OCI-LY7 (cell line): ENCODE data around the gene TRAF2. TPM values are rescaled to one million over a fixed set of nuclear protein-coding genes. Genes with fewer than 3 reads are reported as not detected.

ENCODE experiments used
- BruUV-seq: library from RNA; stranded (reverse); fragments of 400-500 nt; replicated peaks from 2 replicates; lab custom pipeline; 2021; lab: Mats Ljungman, UMichigan
- CTCF ChIA-PET: fragments of 300-600 bp; sonication (Branson Sonifier 250); formaldehyde crosslinking; loops from one replicate; lab custom pipeline; 2022; ENCODE audit warnings: antibody characterized with exemption; ENCODE audit not compliant: unreplicated experiment; lab: Charles Lee
- POLR2A ChIA-PET: fragments of 300-600 bp; sonication (Branson Sonifier 250); formaldehyde crosslinking; loops from one replicate; lab custom pipeline; 2022; ENCODE audit warnings: antibody characterized with exemption; lab: Charles Lee
- DNase-seq: peaks from one replicate; pipeline ENCODE4 v3.0.0-alpha.2; 2015; ENCODE audit warnings: low spot score
- H2AFZ ChIP-seq: fragments of 200-600 bp; sonication (generic), shearing (Covaris generic); 2 replicates; pipeline ENCODE4 v1.6.1; 2014; ENCODE audit warnings: mild to moderate bottlenecking, antibody characterized with exemption, low read length, moderate library complexity
- H3K27ac ChIP-seq: fragments of 200-600 bp; sonication (generic); 2 replicates; pipeline ENCODE4 v1.5.1; 2014; ENCODE audit warnings: mixed run types, low read depth, mild to moderate bottlenecking, moderate library complexity, low read length, inconsistent platforms; ENCODE audit not compliant: poor library complexity, severe bottlenecking
- H3K36me3 ChIP-seq: fragments of 200-600 bp; sonication (generic); 2 replicates; pipeline ENCODE4 v1.6.1; 2014; ENCODE audit warnings: mild to moderate bottlenecking, antibody characterized with exemption, low read length, moderate library complexity, mixed read lengths; ENCODE audit not compliant: insufficient read depth
- H3K4me1 ChIP-seq: fragments of 200-600 bp; sonication (generic); 2 replicates; pipeline ENCODE4 v1.5.1; 2014; ENCODE audit warnings: mild to moderate bottlenecking, low read length; ENCODE audit not compliant: insufficient read depth, poor library complexity, severe bottlenecking
- H3K4me2 ChIP-seq: fragments of 200-600 bp; sonication (generic); 2 replicates; pipeline ENCODE4 v1.6.1; 2014; ENCODE audit warnings: mild to moderate bottlenecking, low read length
- H3K4me3 ChIP-seq: fragments of 200-600 bp; sonication (generic); 2 replicates; pipeline ENCODE4 v1.5.1; 2014; ENCODE audit warnings: mild to moderate bottlenecking, low read depth, low read length; ENCODE audit not compliant: poor library complexity, severe bottlenecking
- H3K79me2 ChIP-seq: fragments of 200-600 bp; sonication (generic); 2 replicates; pipeline ENCODE4 v1.6.1; 2016; ENCODE audit warnings: low read depth, mild to moderate bottlenecking, low read length, moderate library complexity, mixed read lengths; ENCODE audit not compliant: insufficient read depth
- H3K9me2 ChIP-seq: fragments of 200-600 bp; sonication (generic); 2 replicates; pipeline ENCODE4 v1.6.1; 2016; ENCODE audit warnings: mild to moderate bottlenecking, low read length, mixed read lengths; ENCODE audit not compliant: insufficient read depth
- H3K9me3 ChIP-seq: fragments of 200-600 bp; sonication (generic); 2 replicates; pipeline ENCODE4 v1.6.1; 2014; ENCODE audit warnings: mild to moderate bottlenecking, mixed run types, low read length, mixed read lengths
- H4K20me1 ChIP-seq: fragments of 200-600 bp; sonication (generic); 2 replicates; pipeline ENCODE4 v1.6.1; 2014; ENCODE audit warnings: mild to moderate bottlenecking, antibody characterized with exemption, low read length, moderate library complexity, mixed read lengths; ENCODE audit not compliant: insufficient read depth
- EZH2phosphoT487 ChIP-seq: fragments of 200-600 bp; sonication (generic); IDR thresholded peaks from 2 replicates; pipeline ENCODE4 v1.6.1; 2018; ENCODE audit warnings: low read depth, borderline replicate concordance, mild to moderate bottlenecking, mixed run types, antibody characterized with exemption, low read length, moderate library complexity, mixed read lengths
- intact Hi-C: fragments of 100-400 bp; cut with micrococcal nuclease; formaldehyde crosslinking; loops from one replicate; pipeline ENCODE4 v1.10.0; 2022; ENCODE audit not compliant: unreplicated experiment
- total RNA-seq, 2 experiments: library from RNA; depleted of rRNA in 1 of 2; stranded (reverse); fragments of >200 nt in 1 of 2; shearing (Covaris generic) in 1 of 2; gene quantifications; 2 replicates each; pipeline ENCODE4 v1.2.3, GENCODE V29; 2014 to 2022
- TF ChIP-seq, protein P1 (sequence below): fragments of 200-600 bp; sonication (generic); conservative IDR thresholded peaks from 2 replicates; pipeline ENCODE4 v1.5.1; 2014; ENCODE audit warnings: mild to moderate bottlenecking, antibody characterized with exemption, low read length, moderate library complexity, mixed read lengths

The TRAF2 gene
- total RNA-seq, 2 experiments from 2014 or later: 31.4 to 40.5 TPM

DNA sequence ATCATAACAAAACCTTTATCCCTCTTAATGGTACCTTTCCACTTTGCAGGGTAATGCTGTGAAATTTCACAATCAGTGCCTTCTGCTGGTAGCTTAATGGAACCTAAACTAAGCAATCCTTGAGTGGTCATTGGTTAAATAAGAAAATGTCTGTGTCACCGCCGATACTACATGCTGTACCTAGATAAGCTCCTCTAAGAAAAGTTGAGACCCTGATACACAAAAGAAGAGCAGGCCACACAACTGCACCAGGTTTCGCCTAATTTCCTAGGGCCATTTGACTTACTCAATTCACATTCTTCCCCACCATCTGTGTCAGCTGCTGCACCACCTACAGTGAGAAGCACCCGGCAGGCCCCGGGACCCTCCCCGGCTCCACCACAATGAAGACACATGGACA lies 11.2 kb upstream of the TRAF2 start:
- TF ChIP-seq EZH2phosphoT487: no peak
- TF ChIP-seq, protein P1, sequence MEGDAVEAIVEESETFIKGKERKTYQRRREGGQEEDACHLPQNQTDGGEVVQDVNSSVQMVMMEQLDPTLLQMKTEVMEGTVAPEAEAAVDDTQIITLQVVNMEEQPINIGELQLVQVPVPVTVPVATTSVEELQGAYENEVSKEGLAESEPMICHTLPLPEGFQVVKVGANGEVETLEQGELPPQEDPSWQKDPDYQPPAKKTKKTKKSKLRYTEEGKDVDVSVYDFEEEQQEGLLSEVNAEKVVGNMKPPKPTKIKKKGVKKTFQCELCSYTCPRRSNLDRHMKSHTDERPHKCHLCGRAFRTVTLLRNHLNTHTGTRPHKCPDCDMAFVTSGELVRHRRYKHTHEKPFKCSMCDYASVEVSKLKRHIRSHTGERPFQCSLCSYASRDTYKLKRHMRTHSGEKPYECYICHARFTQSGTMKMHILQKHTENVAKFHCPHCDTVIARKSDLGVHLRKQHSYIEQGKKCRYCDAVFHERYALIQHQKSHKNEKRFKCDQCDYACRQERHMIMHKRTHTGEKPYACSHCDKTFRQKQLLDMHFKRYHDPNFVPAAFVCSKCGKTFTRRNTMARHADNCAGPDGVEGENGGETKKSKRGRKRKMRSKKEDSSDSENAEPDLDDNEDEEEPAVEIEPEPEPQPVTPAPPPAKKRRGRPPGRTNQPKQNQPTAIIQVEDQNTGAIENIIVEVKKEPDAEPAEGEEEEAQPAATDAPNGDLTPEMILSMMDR: no peak
- Histone ChIP-seq H4K20me1 (no peaks in the 10 kb centered on the region), H3K36me3 (no peaks in the 10 kb centered on the region), H3K4me3 (no peak overlapping the region), H3K4me2 (no peak overlapping the region), H3K9me2 (no peaks in the 10 kb centered on the region), H3K27ac (no peak overlapping the region), H3K4me1 (no peaks in the 10 kb centered on the region), H2AFZ (no peak overlapping the region), H3K79me2 (no peaks in the 10 kb centered on the region), H3K9me3 (peaks cover 19% of the 10 kb centered on the region)
- intact Hi-C loops: no loop called here
- BruUV-seq: no TSS peak
- ChIA-PET POLR2A (no interaction called here), CTCF (no interaction called here)
- DNase-seq: no peak

DNA sequence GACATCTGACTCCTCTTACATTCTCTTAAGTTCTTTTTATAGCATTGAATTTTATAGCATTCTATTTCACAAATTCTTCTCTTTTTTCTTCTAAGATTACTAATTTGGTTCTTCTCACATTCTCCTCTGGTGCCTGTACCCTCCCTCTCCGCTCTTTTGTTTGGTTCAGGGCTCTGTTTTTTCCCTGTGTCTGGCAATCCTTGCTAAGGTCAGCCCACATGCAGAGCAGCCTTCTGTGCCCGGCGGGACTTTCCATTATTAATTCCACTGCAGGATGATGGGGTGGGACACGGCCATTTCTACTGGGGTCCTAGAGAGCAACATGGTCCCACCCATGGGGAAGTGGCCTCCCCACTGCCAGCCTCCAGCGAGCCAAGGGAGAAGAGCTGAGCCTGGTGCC lies 9.8 kb upstream of the TRAF2 start:
- DNase-seq: no peak
- Histone ChIP-seq H2AFZ (no peak overlapping the region), H3K9me2 (no peaks in the 10 kb centered on the region), H4K20me1 (no peaks in the 10 kb centered on the region), H3K79me2 (no peaks in the 10 kb centered on the region), H3K4me1 (no peaks in the 10 kb centered on the region), H3K9me3 (peaks cover 14% of the 10 kb centered on the region), H3K4me2 (no peak overlapping the region), H3K27ac (no peak overlapping the region), H3K36me3 (no peaks in the 10 kb centered on the region), H3K4me3 (no peak overlapping the region)
- BruUV-seq: no TSS peak
- TF ChIP-seq, protein P1: no peak
- TF ChIP-seq EZH2phosphoT487: no peak
- ChIA-PET CTCF (no interaction called here), POLR2A (interaction anchor here (0.7 kb wide), 1 partner anchor 13 kb away, joined by 3 read pairs; no protein-coding TSS in a partner anchor)
- intact Hi-C loops: no loop called here

DNA sequence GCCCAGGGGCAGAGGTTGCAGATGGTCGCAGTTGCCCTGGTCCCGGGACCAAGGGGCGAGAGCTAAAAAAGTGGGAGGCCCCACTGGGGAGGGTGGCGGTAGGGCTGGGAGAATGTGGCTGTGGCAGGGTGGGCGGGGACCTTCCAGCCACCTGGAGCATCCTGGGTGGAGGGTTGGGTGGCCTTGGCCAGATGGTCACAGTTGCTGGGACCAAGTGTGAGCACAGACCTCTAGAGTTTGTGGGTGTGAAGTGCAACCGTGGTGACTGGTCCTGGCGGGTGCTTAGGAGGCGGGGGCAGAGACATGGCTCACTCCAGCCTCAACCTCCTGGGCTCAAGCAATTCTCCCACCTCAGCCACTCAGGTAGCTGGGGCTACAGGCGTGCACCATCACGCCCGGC lies 5.7 kb upstream of the TRAF2 start:
- peaks cover 21% of the 10 kb centered on the region for H3K4me1 ChIP-seq
- no peaks in the 10 kb centered on the region for H3K9me2 ChIP-seq
- POLR2A ChIA-PET: interaction anchor here (0.6 kb wide), 1 partner anchor 52 kb away, joined by 3 read pairs; no protein-coding TSS in a partner anchor
- TF ChIP-seq EZH2phosphoT487: no peak
- TF ChIP-seq, protein P1: no peak
- no TSS peak for BruUV-seq
- no peaks in the 10 kb centered on the region for H3K36me3 ChIP-seq
- no peak overlapping the region for H2AFZ ChIP-seq
- no peaks in the 10 kb centered on the region for H4K20me1 ChIP-seq
- intact Hi-C loops: no loop called here
- no peak for DNase-seq
- no peak overlapping the region for H3K4me3 ChIP-seq
- no peak overlapping the region for H3K27ac ChIP-seq
- H3K79me2 ChIP-seq: no peaks in the 10 kb centered on the region
- H3K9me3 ChIP-seq: no peaks in the 10 kb centered on the region
- no peak overlapping the region for H3K4me2 ChIP-seq
- CTCF ChIA-PET: no interaction called here
